Measurements from ENCODE around the gene GRHPR.
A peak's percentile ranks its signal among the peaks of the same experiment; 100 is the strongest.

Gene GRHPR

GRCh38 chr9:37398464-37399025, 24.0 kb upstream of the GRHPR start:
- DNase-seq (no peak), ATAC-seq (no peak)

GRCh38 chr9:37399336-37399735, 23.2 kb upstream of the GRHPR start:
- ATAC-seq (no peak), DNase-seq (no peak)

- ATAC-seq (no peak), DNase-seq (no peak)
Observed at GRCh38 chr9:37404590-37404989, 17.9 kb upstream of the GRHPR start.

- ATAC-seq (no peak), DNase-seq (no peak)
Observed at GRCh38 chr9:37405350-37405749, 17.1 kb upstream of the GRHPR start.

GRCh38 chr9:37405764-37406380, 16.6 kb upstream of the GRHPR start:
- ATAC-seq (no peak), DNase-seq (no peak)

- DNase-seq (no peak), ATAC-seq (no peak)
Observed at GRCh38 chr9:37406603-37407401, 15.7 kb upstream of the GRHPR start.

- DNase-seq = no peak
- ATAC-seq = no peak
Observed at GRCh38 chr9:37407468-37407867, 15.0 kb upstream of the GRHPR start.

- DNase-seq = peak; percentile 72
- peak; percentile 87 for ATAC-seq
Observed at GRCh38 chr9:37408933-37409710, 13.4 kb upstream of the GRHPR start.

GRCh38 chr9:37410354-37410861, 12.1 kb upstream of the GRHPR start:
- ATAC-seq = no peak
- DNase-seq = no peak

GRCh38 chr9:37410969-37411785, 11.3 kb upstream of the GRHPR start:
- peak; percentile 49 for DNase-seq
- peak; percentile 53 for ATAC-seq

- DNase-seq = no peak
- ATAC-seq = no peak
Observed at GRCh38 chr9:37412431-37413151, 9.9 kb upstream of the GRHPR start.

- ATAC-seq (no peak), DNase-seq (no peak)
Observed at GRCh38 chr9:37413311-37413710, 9.2 kb upstream of the GRHPR start.

GRCh38 chr9:37414503-37414943, 8.0 kb upstream of the GRHPR start:
- DNase-seq (no peak), ATAC-seq (no peak)

- ATAC-seq (peak; percentile 79), DNase-seq (peak; percentile 85)
Observed at GRCh38 chr9:37415011-37415719, 7.3 kb upstream of the GRHPR start.

- ATAC-seq = no peak
- no peak for DNase-seq
Observed at GRCh38 chr9:37417252-37417803, 5.2 kb upstream of the GRHPR start.

GRCh38 chr9:37417857-37418618, 4.5 kb upstream of the GRHPR start:
- DNase-seq (no peak), ATAC-seq (no peak)

- no peak for DNase-seq
- ATAC-seq = no peak
Observed at GRCh38 chr9:37419204-37419603, 3.3 kb upstream of the GRHPR start.

GRCh38 chr9:37420271-37421215, 2.0 kb upstream of the GRHPR start:
- no peak for DNase-seq
- ATAC-seq = no peak
